NCI-H2196 (cell line): ENCODE data around the gene PPP1R18.
"Not testable (repeated sequence)": the region's sequence is repeated elsewhere in the genome, so short reads cannot be mapped to it uniquely, and the experiment has no call there.

ENCODE experiments used
- DNase-seq: peaks from one replicate; lab custom pipeline; 2025; ENCODE audit not compliant: unreplicated experiment; lab: John Stamatoyannopoulos, UW

The PPP1R18 gene

DNA sequence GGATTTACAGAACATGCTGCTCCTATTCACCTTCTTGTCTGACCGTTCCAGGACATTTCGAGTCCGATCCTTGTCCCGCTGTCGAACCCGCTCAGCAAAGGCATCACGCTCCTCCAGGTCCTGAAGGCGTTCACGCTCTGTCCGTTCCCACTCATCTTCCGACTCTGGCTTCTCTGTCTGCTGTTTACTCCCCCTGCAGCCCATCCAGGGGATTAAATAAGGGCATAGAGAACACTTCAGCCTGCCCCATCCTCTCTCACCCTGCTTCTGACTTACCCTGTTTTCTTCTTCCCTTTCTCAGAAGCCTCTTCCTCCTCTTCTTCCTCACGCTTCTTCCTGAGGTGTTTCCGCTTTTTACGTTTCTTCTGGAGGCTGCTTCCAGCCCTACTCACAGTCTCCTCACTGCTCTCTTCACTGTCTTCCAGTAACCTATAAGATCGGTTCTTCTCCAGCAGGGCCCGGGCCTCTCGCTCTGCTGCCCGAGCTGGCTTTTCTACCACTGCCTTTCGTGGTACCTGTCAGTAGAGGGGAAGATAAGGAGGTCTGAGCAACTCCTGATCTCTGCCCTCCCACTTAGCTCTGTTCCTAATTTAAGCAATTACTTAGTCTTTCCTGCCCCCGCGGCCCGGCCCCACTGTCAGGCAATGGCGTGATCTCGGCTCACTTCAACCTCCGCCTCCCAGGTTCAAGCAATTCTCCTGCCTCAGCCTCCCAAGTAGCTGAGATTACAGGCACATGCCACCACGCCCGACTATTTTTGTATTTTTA, 15.5 kb downstream of the PPP1R18 start:
- DNase-seq: no peak

DNA sequence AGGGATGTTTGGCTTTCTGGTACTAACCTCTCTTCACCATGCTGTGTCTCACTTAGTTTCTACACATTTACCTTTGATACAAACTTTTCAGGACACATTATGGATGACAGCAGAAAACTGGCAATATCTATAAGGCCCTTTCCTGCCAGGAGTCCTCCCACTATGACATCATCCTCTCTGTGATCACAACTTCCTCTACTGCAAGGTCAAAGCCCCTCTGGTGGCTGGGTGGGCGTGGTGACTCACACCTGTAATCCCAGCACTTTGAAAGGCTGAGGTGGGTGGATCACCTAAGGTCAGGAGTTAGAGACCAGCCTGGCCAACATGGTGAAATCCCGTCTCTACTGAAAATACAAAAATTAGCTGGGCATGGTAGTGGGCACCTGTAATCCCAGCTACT, 20.1 kb downstream of the PPP1R18 start:
- DNase-seq: not testable (repeated sequence)

DNA sequence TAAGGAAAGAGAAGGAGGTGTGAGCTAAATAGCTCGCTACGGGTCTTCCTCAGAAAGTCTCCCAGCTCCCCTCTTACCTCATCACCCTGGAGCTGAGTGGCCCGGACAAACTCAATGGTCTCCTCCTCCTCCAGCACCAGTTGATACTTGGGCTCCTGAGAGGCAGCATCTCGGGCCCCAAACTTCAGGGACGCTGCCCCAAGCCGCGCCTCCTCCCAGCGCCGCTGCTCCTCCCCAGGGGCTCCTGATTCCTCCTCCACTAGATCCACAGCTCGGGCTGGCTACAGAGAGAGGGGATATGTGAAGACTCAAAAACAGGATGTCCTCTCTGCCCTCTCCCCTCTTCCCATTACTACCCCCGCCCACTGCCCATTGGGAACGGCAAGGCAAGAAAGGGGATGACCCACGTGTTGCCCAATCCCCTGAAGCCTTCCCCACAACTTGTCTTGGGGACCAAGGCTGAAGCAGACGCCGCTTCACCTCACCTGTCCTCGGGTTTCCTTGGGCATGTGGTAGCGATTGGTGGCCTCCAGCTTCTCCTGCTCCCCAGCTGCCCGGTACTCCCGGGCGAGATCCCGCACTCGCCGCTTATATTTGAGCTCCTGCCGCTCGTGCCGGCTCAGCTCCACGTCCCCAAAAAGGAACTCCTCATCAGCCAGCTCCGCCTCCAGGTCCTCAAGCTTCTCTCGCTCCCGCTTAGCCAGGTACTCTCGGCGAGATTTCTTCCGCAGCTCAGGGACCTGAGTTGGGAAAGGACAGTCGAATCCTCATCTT, 21.3 kb downstream of the PPP1R18 start:
- DNase-seq: no peak

DNA sequence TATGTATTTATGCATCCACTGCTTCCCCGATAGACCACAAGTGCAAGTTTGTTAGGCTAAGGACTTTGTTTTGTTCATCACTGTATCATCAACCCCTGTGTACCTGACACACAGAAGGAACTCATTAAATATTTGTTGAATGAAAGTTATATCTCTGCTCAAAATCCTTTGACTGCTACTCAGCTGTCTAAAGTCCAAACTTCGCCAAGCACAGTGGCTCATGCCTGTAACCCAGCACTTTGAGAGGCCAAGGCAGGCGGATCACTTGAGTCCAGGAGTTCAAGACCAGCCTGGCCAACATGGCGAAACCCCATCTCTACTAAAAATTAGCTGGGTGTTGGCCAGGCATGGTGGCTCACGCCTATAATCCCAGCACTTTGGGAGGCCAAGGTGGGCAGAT, 28.5 kb downstream of the PPP1R18 start:
- DNase-seq: not testable (repeated sequence)

DNA sequence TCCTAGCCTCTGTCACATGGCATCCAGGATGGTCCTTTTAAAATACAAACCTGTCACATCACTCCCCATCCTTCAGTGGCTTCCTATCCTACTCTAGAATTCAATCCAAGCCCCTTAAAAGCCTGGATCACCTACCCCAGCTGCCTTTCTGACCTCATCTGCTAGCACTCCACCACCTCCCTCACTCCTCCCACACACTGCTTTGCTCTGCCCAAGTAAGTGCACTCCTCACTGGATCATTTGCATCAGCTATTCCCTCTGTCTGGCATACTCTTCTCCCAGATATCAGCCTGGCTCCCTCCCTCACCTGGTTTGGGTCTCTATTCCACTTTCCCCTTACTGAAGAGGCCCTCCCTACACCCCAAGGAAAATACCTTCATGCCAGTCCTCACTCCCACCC, 29.0 kb downstream of the PPP1R18 start:
- no peak for DNase-seq

DNA sequence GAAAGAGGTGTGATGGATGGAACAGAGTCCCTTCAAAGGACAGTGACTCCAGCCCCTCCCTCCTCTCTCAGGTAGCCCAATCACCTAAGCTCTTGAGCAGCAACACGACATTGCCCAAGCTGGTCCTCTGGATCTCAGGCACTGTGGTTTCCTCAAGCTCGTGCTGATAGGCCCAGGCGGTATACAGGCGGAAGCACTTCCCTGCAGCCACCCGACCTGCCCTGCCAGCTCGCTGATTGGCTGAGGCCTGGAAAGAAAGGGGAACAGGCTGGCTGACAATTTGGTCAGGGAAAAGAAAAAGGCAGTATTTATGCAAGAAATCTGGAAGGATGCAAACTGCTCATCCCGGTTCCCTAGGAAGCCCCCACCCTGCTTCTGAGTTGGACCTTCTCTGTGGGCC, 29.9 kb downstream of the PPP1R18 start:
- no peak for DNase-seq

DNA sequence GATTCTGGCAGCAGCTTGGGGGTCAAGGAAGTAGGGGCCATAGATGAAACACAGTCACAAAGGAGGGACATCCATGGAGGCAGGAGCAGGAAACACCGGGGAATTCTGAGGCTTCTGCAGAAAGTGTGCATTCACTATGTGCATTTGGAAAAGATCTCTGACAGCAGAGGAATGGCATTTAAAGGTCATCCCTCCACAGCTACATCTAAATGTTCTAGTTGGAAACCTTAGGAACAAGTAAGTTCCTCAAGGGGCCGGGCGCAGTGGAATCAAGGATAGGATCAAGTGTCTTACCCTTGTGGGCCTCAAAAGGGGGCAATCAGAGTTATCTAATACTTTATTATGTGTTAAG, 30.7 kb downstream of the PPP1R18 start:
- DNase-seq: no peak

DNA sequence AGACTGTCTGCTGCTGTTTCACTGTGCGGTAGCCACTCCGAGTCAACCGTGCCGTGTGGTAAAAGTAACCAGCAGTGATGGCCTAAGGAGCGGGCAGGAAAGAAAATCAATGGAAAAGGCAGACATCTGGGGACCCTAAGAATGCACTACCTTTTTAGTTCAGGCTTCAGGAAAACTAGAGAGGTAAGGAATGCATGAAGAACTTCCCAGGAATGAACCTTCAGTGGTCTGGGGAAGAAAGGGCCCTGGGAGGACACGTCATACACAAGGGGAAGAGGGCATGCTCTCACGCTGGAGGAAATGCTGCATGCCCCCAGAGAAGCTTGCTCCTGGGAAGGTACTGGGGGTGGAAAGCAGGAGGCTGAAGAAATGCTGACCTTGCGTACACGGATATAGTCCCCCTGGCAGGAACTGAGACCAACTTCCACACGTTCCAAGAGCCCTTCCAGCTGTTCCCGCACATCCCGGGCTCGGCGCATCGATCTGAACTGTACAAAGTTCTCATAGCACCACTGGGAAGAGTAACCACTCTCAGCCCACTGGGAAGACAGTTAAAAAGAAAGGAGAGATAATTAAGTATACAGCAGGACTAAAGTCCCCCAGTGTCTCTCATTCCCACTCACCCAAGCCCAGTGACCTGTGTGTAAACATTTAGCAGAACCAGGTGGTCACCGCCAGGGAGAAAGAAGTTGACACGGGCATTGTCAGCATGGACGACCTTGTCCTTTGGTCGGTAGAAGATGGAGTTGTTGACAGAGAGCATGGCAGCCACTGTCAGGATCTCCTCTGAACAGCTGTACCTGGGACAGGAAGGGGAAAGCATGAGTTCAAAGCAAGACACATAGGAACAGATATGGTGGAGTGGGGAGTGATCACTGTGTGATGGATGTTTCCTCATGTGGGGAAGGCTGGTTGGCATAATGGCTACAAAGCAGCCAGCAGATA, 31.4 kb downstream of the PPP1R18 start:
- DNase-seq: no peak

DNA sequence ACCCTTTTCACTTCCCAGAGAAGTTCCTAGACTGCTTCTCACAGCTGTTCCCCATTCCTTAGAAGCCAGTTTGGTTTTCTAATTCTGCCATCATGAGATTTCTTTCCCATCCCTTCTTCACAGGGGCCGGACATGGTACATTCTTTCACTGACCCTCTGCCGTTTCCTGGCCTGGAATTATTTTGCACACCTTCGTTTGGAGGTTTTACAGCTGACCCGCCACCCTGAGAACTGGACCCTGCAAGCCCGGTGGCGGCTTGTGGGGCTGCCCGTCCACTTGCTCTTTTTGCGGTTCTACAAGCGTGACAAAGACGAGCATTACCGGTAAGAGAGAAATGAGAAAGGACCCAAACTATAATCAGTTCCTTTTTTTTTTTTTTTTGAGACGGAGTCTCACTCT, 35.3 kb downstream of the PPP1R18 start:
- DNase-seq: no peak

DNA sequence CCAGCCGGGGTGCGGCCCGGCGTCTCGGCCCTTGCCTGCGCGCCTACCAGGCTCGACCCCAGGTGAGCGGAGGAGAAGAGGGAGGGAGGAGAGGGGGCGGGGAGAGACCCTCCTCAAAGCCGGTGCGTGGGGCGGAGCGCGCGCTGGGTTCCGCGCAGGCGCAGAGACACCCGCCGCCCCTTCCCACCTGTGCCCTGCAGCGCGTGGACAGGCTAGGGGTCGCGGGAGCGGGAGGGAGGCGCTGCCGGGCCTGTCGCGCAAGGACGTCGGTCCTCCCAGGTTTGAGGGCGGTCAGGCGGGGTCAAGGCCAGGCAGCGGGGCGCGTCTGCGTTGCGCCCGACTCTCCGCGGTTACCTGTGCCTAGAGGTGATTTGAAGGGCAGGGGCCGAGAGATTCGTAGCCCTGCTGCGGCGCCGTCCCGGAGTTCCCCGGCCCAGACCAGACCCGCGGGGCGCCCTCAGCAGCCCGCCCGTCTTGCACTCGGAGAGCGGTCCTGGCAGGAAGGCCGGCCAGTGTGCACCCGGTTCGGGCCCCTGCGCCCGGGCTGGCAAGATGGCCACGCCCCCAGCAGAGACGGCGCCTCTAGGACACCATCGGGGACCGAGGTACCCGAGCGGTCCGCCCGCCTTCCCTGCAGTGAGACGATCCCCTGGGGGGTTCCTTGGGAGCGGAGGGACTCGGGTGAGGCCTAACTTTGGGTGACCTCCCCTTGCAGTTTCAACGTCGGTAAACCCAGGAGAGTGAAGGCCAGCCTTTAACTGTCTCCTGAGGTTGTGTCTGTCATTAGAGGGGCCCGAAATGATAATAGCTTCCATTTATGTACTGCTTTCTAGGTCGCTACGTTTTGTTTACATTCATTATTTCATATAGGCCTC, 39.0 kb downstream of the PPP1R18 start:
- peak; percentile 67 for DNase-seq

DNA sequence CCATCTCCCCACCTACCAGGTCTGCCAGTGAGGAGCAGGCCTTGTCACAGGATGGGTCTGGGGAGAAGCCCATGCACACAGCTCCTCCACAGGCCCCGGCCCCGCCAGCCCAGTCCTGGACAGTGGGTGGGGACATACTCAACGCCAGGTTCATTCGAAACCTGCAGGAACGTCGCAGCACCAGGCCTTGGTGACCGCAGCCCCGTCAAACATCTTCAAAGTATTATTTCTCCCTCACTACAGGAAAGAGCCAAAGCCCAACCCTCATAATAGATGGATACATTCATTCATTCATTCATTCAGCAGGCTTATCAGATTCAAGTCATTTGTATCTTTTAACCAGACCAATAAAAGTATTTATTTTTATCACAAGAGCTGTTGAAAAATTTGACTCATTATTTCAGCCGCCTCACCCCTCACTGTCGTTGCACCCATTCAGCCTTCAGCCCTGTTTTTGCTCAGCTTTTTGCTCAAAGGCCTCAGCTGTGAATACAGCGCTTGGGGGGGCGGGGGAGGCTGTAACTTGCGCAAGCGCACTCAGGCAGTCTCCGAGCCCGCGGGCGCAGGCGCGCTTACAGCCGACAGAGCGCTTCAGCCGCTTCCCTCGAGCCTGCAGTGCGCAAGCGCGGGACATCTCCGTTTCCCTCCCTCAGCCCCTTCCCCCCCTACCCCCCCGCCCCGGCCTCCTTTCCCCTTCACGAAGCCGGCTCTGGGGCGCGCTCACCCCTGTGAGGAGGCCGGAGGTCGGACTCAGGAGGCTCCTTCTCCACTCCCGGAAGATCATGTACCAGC, 39.8 kb downstream of the PPP1R18 start, which contains the start of gene C6orf136:
TSS of gene C6orf136 (plus strand) at position 684 of the 792 bp plus-strand sequence. CDS start at position 783, 99 bp downstream.
- peak; percentile 93 for DNase-seq

DNA sequence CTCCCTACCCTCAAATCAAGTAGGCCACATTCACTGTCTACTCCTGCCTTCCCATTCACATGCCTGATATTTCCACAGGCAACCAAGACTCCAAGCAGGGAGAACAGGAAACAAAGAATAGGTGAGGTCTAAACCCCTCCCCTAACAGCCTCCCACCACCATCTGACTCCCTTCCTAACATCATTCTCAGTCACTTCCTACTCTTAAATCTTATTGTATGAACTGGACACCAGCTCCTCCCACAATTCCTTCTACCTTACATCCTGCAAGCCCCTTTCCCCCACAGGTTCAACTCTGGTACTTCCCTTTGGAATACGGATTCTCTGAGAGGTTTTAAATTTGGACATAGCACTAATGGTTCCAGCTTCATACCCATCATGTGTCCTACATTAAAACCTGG, 40.5 kb downstream of the PPP1R18 start:
- DNase-seq: no peak

DNA sequence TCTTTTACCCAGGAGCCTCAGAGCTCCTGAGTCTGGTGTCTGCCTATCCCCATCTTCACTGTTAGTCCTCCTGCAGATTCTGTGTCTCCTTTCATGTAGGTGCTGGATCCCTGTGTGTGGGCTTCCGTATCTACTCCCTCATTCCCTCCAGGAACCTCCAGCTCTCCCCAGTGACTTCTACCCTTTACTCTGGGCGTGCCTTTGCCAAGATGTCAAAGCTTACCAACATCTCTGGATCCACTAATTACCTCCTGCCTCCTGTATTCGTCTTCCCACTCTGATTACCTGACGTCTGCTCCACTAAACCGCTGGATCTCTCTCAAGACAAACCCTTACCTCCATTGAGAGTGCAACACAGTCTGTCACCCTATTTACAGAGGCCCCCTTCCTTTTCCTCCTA, 41.7 kb downstream of the PPP1R18 start:
- no peak for DNase-seq

DNA sequence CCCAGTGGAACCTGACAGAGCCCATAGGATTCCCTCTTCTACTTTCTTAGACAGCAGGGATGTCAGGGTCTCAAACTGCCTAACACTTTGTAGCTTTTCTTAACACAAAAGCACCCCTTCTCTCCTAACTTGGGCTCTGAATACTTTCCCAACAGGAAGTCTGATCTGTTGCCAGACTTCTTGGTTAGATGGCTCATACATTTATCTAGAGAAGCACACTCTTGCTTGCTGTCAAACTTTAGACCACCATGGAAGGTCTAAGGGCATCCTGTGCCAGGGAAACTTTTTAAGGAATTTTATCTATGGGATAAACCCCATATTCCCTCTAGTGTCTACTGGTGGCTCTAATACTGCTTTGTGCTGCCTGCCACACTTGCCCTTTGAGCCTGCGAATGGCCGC, 42.8 kb downstream of the PPP1R18 start:
- no peak for DNase-seq

DNA sequence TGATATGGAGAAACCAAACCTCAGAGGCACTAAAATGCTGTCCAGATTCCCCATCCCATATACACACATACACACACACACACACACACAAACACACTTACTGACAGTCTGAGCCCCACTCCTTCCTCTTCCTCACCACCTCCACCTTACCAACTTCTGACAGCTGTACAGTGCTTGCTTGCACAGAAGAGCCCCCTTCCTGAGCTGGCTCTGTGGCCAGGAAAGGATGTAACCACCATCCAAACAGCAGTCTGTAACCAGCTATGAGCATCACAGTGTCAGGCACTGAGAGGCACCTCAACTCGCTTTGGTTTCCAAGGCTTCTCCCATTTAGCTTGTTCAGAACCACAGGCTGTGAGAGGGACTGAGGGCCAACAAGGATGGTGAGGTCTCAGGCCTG, 45.4 kb downstream of the PPP1R18 start:
- no peak for DNase-seq

DNA sequence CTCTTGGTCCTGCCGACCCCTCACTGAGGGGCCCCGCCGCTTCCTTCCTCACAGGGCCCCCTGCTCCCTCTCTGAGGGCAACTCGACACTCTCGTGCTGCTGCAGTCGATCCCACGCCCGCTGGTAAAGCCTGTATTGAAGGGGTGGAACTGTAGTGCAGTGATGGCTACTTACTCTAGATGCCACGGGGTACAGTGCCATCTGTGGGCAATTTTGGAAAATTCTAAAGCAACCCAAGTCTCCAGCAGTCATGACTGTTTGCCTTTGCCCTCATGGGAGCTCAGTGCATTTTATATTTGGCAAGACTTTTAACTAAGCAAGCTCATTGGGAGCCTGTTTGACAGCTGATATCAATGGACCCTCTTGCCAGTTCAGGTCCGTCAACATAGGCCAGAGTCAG, 46.0 kb downstream of the PPP1R18 start:
- no peak for DNase-seq

DNA sequence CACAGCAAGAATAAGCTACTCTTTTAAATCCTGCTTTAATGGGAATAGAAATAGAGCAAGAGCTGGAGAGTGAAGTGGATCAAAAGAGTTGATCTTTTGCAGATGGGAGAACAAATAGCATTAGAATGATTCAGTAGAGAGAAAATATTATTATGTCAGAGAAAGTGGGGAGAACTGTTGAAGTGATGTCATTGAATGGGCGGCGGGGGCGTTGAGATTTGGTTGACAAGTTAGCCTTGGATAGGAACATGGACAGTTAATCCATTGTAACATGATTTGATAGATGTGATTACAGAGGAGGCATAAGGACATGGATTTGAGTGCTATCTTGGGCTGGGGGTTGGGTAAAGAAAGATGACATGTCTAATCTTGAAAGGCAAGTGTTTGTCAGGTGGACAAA, 50.6 kb downstream of the PPP1R18 start:
- DNase-seq: no peak

DNA sequence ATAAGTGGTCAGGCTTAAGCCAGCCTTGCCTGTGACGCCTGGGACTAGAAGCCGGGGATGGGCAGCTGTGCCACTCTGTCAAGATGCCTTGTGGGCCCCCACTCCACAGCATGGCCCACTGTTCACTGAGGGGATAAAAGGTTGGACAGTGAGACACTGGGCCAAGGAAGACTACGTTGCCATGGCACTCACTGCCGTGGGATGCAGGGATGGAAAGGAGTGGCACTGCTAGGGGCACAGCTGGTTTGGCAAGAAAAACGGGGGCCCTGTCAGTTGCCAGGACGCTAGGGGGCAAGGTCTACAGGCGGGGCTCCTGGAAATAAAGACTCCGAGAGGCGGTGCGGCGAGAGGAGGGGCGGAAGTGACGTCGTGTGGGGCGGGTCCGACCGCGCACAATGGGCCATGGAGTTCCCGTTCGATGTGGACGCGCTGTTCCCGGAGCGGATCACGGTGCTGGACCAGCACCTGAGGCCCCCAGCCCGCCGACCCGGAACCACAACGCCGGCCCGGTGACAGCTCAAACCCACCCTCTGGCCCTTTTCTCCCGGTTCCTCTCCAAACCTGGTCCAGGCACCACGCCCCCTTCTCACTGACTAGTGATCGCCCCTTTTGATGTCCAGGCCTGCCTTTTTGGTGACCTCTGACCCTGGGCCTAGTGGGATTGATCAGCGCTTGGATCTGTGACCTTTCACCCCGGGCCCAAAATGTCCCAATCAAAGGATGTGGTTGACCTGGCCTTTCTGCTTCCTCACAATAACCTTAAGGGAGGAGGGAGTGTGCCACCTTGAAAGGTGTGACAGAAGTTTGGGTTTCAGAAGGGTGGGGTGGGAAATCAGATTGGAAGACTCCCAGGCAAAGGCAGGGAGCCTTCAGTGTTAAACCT, 59.7 kb downstream of the PPP1R18 start, which contains the start of gene ATAT1:
TSS of gene ATAT1 (plus strand) at position 391 of the 883 bp plus-strand sequence.
- DNase-seq: peak; percentile 87
